GM18909 (cell line): ENCODE results near the gene NAA38.

Experiments used
- ATAC-seq: cut with Tn5 transposase; IDR thresholded peaks from one replicate; pipeline ENCODE4 v1.9.1; 2021; ENCODE audit warnings: mild to moderate bottlenecking; ENCODE audit not compliant: unreplicated experiment, poor library complexity

The NAA38 gene

DNA sequence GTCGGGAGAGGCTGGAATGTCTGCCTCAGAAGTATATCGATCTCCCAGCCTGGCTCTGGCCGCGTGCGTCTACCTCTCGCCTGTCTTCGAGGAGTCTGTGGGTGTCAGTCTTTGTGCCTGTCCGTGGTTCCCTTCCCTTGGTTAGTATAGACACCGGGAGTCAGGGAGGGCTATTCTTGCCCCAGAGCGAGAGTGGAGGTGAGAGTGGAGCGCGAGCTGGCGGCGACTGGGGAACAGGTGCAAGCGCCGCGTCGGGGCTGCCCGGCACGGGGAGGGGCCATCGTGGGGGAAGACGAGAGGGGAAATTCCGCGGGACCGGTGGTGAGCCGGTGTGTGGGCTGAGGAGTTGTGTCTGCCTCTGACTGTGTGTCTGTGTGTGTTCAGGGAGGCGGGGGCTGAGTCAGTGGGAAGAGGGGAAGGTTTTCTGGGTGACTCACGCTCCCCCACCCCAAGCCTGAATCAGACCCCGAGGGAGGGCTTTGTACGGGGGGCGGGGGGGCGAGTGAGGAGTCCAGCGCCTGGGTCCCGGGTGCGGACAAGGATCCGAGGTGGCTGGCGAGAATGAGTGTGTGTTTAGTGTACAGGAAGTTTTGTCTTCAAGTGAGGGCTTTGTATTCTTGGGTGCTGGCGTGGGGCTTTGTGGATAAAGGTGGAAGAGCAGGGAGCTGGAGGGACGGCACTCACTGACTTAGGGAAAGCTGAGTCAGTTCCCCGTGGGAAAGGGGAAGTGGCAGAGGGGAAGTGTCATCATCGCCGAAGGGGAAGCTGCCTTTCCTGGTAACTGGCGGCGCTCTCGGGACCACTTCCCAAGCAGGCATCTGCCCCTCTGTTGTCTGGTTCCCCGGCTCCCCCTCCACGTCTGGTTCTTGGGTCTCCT is 14.7 kb downstream of the NAA38 start:
- peak; percentile 31 for ATAC-seq

GRCh38 chr17:7841915-7842379 is 15.4 kb downstream of the NAA38 start:
- ATAC-seq = peak; percentile 22

DNA sequence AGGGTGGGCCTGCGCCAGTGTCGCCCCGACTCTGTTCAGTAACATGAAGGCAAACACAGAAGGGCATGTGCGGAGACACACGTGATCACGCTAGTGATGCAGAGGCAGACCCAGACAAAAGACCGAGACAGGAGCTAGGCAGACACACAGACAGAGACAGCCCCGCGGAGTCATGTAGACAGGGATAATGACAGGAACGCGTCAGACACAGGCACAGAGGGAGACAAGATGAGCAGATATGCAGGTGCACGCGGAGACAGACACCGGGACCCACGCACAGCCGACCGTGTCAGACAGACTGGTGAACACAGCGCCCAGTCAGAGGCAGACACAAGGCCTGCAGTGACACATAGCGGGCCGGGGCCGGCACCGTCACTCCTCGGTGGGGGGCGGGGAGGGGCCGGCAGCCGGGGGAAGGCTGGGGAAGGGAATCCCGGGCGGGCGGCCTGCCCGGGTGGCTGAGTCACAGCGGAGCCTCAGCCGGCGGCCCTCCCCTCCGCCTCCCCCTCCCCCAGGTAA is 15.9 kb downstream of the NAA38 start:
- ATAC-seq = peak; percentile 8

GRCh38 chr17:7840875-7841274 is 16.5 kb downstream of the NAA38 start:
- no peak for ATAC-seq

DNA sequence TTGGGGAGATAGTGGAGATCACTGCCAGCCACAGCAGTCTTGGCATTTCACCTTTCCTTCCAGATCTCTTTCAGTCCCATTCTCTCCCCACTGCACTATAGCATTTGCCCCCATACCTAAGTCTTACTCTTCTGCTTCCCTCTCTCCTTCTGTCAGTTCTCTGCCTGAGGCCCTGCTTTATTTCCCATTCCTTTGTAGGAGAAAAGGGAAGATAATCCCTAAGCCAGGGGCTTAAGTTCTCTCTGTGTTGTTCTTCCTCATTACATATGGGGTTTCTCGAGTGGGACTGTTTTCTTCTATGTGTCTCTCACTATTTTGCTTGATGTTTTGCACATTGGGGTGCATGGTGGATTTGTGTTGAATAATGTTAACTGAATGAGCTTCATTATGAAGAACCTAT is 16.9 kb downstream of the NAA38 start:
- no peak for ATAC-seq

- no peak for ATAC-seq
Measured at GRCh38 chr17:7839876-7840261, 17.5 kb downstream of the NAA38 start.

GRCh38 chr17:7839190-7839875 is 18.0 kb downstream of the NAA38 start:
- ATAC-seq = no peak

DNA sequence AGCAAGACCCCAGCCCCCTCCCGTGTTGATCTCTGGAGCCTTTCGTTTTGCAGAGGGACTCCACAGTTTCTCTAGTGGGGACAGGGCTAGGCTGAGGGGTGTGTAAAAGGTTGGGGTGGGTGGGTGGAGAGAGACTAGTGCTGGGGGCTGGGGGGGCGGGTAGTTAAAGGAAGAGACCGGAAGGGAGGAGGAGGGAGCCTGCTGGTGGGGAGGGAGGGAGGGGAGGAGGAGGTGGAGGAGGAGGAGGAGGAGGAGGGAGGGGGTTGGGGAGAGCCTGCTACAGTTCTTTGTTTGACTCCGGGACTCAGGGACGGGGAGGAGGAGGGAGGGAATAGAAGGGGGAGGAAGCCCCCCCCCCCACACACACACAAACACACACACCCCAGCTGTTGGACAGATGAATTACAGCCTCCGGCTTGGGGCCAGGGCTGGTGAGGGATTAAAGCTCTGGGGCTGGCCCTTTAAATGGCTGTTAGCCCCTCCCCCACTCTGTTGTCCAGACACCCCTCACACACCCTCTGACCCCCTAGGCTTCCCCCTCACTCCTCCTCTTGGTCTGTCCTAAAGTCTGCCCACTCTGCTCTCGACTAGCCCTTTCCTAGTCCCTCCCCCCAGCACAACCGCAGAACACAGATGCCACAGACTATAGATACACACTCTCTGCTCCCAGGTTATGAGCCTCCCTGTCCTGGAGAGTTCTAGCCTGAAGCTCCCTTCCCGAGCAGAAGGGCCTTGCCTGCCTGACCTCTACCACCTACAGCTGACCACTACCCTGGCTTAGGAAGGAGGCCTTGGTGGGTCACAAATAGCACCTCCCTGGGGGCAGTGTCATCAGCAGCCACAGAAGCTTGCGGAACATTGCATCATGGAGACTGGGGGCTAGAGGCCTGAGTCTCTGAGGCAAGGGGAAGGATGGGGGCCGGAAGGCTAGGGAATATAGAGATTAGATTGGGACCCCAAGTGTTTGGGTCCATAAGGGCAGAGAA is 19.0 kb downstream of the NAA38 start:
- ATAC-seq = no peak

GRCh38 chr17:7837408-7838088 is 19.8 kb downstream of the NAA38 start:
- no peak for ATAC-seq

DNA sequence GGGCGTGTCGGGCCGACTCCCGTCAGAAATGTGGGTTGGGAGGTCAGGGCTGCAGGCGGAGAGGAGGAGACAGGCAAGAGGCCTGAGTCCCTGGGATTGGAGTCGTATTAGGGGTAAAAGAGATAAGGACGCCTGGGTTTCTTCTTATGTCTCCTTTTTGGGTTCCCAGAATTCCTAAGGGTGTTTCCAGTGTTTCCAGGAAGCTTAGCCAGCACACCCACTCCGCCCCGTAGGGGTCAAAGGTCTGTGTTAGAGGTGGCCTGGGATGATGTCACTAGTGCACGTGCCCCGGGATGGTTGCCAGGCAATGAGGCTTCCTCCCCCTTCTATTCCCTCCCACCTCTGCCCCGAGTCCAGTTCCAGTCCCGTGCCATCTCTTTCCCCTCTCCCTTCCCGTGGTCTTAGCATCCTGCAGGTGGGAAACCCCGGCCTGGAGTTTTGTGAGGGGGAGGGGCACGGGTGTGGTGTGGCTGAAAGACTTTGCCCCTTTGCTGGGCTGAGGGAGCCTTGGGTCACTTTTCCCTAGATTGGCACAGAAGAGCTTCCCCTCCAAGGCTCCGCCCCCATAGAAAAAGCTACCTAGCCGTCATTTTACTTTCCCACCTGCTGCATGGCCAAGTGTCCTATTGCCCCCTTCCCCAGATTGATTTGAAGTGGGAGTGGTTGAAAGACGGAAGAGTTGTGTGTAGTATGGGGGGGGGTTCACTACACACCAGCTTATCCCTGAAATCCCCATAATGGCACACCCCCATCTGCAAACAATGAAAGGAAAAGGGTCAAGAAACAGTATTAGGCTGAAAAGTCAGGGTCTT is 20.6 kb downstream of the NAA38 start:
- ATAC-seq = no peak

DNA sequence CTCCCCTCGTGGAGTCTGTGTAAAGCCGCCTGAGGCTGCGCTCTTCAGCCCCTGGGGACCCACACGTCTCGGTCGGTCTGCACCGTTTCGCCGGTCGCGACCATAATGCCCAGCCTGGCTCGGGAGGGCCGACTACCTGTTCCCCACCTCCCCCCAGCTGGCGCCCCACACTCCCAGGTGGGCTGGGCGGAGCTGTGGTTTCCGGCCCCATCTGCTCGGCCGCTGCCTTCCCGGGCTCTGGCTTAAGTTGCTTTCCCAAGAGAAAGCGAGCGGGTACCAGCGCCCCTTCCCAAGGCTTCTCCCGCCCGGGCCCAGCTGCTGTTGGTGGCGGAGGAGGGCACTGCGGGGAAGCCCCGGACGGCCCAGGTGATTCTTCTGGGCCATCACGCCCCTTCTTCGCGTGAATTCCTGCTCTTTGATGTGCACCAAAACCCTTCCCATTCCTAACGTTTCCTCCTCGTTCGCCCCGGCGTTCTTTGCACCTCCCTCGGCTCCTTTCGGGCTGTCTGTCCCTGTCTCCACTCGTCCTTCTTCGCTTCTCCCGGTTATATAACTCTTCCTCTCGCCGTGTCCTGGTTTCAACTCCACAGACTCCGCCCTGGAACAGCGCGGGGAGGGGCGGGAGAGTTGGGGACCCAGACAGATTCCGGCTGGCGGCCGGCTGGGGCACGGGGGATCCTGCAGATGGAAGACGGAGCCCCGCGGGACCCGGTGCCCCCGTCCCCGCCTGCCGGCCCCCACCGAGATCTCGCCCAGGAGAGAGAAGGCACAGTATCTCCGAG is 21.4 kb downstream of the NAA38 start:
- no peak for ATAC-seq

- peak; percentile 51 for ATAC-seq
Measured at GRCh38 chr17:7834957-7835813, 22.2 kb downstream of the NAA38 start.

GRCh38 chr17:7834542-7834956 is 22.8 kb downstream of the NAA38 start:
- ATAC-seq = no peak

GRCh38 chr17:7833795-7834541 is 23.4 kb downstream of the NAA38 start, which contains the start of gene KDM6B:
TSS of gene KDM6B (plus strand) at chr17:7834217. CDS start at chr17:7845555, 11,338 bp downstream.
- peak; percentile 38 for ATAC-seq

GRCh38 chr17:7833011-7833794 is 24.2 kb downstream of the NAA38 start:
- no peak for ATAC-seq

DNA sequence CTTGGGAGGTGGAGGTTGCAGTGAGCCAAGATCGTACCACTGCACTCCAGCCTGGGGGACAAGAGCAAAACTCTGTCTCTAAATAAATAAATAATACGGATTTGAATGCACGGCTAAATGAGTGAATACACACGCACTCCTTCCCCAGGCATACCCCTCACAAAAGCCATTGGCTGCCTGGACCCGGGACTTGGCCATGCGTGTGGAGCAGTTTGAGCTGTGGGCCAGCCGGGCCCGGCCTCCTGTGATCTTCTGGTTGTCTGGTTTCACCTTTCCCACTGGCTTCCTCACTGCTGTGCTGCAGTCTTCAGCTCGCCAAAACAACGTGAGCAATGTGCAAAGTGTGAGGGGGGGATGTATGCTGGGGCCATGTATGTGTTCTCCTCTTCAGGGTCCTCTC is 24.9 kb downstream of the NAA38 start:
- ATAC-seq = no peak
